ENCODE results near the gene ATP10A. TPM values are rescaled to one million over a fixed set of nuclear protein-coding genes. Genes with fewer than 3 reads are reported as not detected.

ATP10A gene
- total RNA-seq, 2 experiments from 2014 or later, result 0.06 TPM; not detected in 1

DNA sequence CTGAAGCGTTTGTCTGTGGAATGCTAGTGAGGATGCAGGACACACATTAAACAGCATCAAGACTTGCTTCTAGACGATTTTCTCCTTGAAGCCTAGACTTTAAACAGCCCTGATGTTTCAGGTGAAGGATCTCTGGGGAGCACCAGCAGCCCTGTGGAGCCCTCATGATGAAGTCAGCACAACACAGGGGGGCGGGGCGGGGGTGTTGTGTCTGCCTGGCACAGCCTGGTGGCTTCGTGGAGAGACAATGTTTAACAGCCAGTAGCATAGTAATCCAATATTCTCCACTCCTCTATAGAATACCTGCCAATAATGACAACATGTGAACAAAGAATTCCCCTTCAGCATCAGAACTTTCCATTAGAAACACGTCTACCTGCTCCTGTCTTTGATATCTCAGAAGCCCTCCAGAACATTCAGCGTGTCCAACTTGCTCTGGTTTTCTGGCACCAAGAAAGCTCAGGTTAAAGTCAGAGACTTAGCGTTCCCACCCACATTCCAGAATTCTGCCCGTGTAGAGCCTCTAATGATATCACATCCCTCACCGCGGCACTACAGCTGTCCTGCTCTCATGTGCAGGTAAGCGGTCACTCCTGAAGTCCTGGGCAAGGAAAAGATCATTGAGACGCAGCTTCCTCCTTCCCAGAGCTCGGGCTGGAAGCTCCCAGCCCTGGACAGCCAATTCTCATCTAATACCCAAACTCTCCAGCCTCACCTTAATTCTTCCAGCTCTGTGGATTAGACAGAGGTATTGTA, 98.0 kb downstream of the ATP10A start:
- Histone ChIP-seq H2AFZ (ENCODE audit: low read length) (no peak overlapping the region), H4K20me1 (ENCODE audit: insufficient read depth, low read length) (no peaks in the 10 kb centered on the region), H3K9me3 (ENCODE audit: low read length) (0 out of 2 replicates have a peak, but pooled peaks cover 6% of the 10 kb centered on the region), H3K27ac (ENCODE audit: low read depth, low read length, poor library complexity, severe bottlenecking) (no peak overlapping the region), H3K79me2 (ENCODE audit: insufficient read depth, low read depth, low read length) (no peaks in the 10 kb centered on the region), H3K4me3 (ENCODE audit: low read depth, low read length, poor library complexity, severe bottlenecking) (no peak overlapping the region), H3K4me1 (ENCODE audit: insufficient read depth, low read length, poor library complexity, severe bottlenecking) (no peaks in the 10 kb centered on the region), H3K4me2 (ENCODE audit: low read length) (no peak overlapping the region), H3K9me2 (ENCODE audit: insufficient read depth, low read length) (no peaks in the 10 kb centered on the region), H3K36me3 (ENCODE audit: insufficient read depth, low read length) (no peaks in the 10 kb centered on the region)
- ChIA-PET CTCF (ENCODE audit: unreplicated experiment) (no interaction called here), POLR2A (interaction anchor here (0.5 to 1.0 kb wide), 2 partner anchors 9 to 463 kb away, joined by 3 read pairs; no protein-coding TSS in a partner anchor)
- intact Hi-C loops (cut with micrococcal nuclease; ENCODE audit: unreplicated experiment), result no loop called here
- TF ChIP-seq, protein P1, sequence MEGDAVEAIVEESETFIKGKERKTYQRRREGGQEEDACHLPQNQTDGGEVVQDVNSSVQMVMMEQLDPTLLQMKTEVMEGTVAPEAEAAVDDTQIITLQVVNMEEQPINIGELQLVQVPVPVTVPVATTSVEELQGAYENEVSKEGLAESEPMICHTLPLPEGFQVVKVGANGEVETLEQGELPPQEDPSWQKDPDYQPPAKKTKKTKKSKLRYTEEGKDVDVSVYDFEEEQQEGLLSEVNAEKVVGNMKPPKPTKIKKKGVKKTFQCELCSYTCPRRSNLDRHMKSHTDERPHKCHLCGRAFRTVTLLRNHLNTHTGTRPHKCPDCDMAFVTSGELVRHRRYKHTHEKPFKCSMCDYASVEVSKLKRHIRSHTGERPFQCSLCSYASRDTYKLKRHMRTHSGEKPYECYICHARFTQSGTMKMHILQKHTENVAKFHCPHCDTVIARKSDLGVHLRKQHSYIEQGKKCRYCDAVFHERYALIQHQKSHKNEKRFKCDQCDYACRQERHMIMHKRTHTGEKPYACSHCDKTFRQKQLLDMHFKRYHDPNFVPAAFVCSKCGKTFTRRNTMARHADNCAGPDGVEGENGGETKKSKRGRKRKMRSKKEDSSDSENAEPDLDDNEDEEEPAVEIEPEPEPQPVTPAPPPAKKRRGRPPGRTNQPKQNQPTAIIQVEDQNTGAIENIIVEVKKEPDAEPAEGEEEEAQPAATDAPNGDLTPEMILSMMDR (conservative IDR thresholded peaks at IDR 0.05; ENCODE audit: low read length), result no peak
- TF ChIP-seq EZH2phosphoT487 (IDR thresholded peaks at IDR 0.05; ENCODE audit: borderline replicate concordance, low read depth, low read length), result no peak
- BruUV-seq (replicated peaks), result no TSS peak
- no peak for DNase-seq (ENCODE audit: low spot score)

DNA sequence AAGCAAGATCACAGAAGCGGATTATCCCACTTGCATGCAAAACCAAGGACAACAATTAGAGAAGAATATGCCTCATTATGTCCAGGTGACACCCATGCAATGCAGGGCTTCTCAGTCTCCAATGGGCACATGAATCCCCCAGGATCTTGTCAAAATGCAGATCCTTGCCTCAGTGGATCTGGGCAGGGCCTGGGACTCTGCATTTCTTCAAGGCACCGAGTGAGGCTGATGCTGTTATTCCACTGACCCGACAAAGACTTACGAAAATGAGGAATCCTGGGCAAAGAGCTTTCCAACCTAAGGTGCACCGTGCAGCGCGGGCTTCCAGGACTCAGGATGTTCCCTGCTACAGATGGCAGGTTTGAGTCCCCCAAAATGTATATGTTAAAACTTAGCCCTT, 99.2 kb downstream of the ATP10A start:
- Histone ChIP-seq H3K79me2 (ENCODE audit: insufficient read depth, low read depth, low read length) (no peaks in the 10 kb centered on the region), H2AFZ (ENCODE audit: low read length) (no peak overlapping the region), H3K4me2 (ENCODE audit: low read length) (no peak overlapping the region), H3K9me2 (ENCODE audit: insufficient read depth, low read length) (no peaks in the 10 kb centered on the region), H3K27ac (ENCODE audit: low read depth, low read length, poor library complexity, severe bottlenecking) (no peak overlapping the region), H3K36me3 (ENCODE audit: insufficient read depth, low read length) (no peaks in the 10 kb centered on the region), H4K20me1 (ENCODE audit: insufficient read depth, low read length) (no peaks in the 10 kb centered on the region), H3K4me3 (ENCODE audit: low read depth, low read length, poor library complexity, severe bottlenecking) (no peak overlapping the region), H3K9me3 (ENCODE audit: low read length) (0 out of 2 replicates have a peak, but pooled peaks cover 6% of the 10 kb centered on the region), H3K4me1 (ENCODE audit: insufficient read depth, low read length, poor library complexity, severe bottlenecking) (no peaks in the 10 kb centered on the region)
- no peak for DNase-seq (ENCODE audit: low spot score)
- POLR2A ChIA-PET, result interaction anchor here (0.7 to 1.0 kb wide), 2 partner anchors 8 to 9 kb away, joined by 3 read pairs; no protein-coding TSS in a partner anchor
- no peak for TF ChIP-seq EZH2phosphoT487 (IDR thresholded peaks at IDR 0.05; ENCODE audit: borderline replicate concordance, low read depth, low read length)
- TF ChIP-seq, protein P1 (conservative IDR thresholded peaks at IDR 0.05; ENCODE audit: low read length), result no peak
- intact Hi-C loops (cut with micrococcal nuclease; ENCODE audit: unreplicated experiment), result no loop called here
- CTCF ChIA-PET (ENCODE audit: unreplicated experiment), result no interaction called here
- BruUV-seq (replicated peaks), result no TSS peak

DNA sequence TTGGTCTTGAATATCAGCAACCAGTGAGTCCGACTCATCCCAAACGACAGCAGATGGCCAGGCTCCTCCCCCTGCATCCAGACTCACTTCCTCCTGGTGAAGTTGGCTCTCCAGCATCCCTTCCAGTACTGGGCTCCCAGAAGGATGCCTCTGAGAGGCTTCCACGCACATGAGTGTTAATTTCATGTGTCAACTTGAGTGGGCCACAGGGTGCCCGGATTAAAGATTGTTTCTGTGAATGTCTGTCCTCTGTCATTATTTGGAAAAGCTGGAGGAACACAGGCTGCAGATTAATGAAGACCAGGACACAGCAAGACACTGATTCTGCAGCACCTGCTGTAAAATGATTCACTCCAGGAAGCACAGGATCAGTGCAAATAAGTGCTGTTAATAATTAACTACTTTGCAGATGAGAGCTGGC, 99.8 kb downstream of the ATP10A start:
- 0 out of 2 replicates have a peak, but pooled peaks cover 6% of the 10 kb centered on the region for H3K9me3 ChIP-seq (ENCODE audit: low read length)
- H3K4me3 ChIP-seq (ENCODE audit: low read depth, low read length, poor library complexity, severe bottlenecking), result no peak overlapping the region
- no TSS peak for BruUV-seq (replicated peaks)
- no peak overlapping the region for H3K27ac ChIP-seq (ENCODE audit: low read depth, low read length, poor library complexity, severe bottlenecking)
- intact Hi-C loops (cut with micrococcal nuclease; ENCODE audit: unreplicated experiment), result no loop called here
- H3K36me3 ChIP-seq (ENCODE audit: insufficient read depth, low read length), result no peaks in the 10 kb centered on the region
- POLR2A ChIA-PET, result interaction anchor here (0.7 kb wide), 2 partner anchors 8 to 350 kb away, joined by 3 read pairs; no protein-coding TSS in a partner anchor
- DNase-seq (ENCODE audit: low spot score), result no peak
- H3K4me2 ChIP-seq (ENCODE audit: low read length), result no peak overlapping the region
- CTCF ChIA-PET (ENCODE audit: unreplicated experiment), result no interaction called here
- no peaks in the 10 kb centered on the region for H3K4me1 ChIP-seq (ENCODE audit: insufficient read depth, low read length, poor library complexity, severe bottlenecking)
- no peaks in the 10 kb centered on the region for H3K79me2 ChIP-seq (ENCODE audit: insufficient read depth, low read depth, low read length)
- H3K9me2 ChIP-seq (ENCODE audit: insufficient read depth, low read length), result no peaks in the 10 kb centered on the region
- H2AFZ ChIP-seq (ENCODE audit: low read length), result no peak overlapping the region
- no peak for TF ChIP-seq EZH2phosphoT487 (IDR thresholded peaks at IDR 0.05; ENCODE audit: borderline replicate concordance, low read depth, low read length)
- TF ChIP-seq, protein P1 (conservative IDR thresholded peaks at IDR 0.05; ENCODE audit: low read length), result no peak
- H4K20me1 ChIP-seq (ENCODE audit: insufficient read depth, low read length), result no peaks in the 10 kb centered on the region
